Rectal smooth muscle tissue (tissue), 1 donor: Measurements from ENCODE around the gene MMEL1.

Source experiments
- H3K27ac ChIP-seq: one replicate; pipeline ENCODE4 v1.7.0; 2013; ENCODE audit warnings: low read depth, low read length, inconsistent platforms
- H3K27me3 ChIP-seq: one replicate; pipeline ENCODE4 v1.7.0; 2013; ENCODE audit warnings: low read length; ENCODE audit not compliant: control insufficient read depth, insufficient read depth
- H3K36me3 ChIP-seq: one replicate; pipeline ENCODE4 v1.7.0; 2013; ENCODE audit warnings: low read length; ENCODE audit not compliant: control insufficient read depth, insufficient read depth
- H3K4me1 ChIP-seq: one replicate; pipeline ENCODE4 v1.7.0; 2013; ENCODE audit warnings: low read length; ENCODE audit not compliant: control insufficient read depth, insufficient read depth
- H3K4me3 ChIP-seq: one replicate; pipeline ENCODE4 v1.7.0; 2013; ENCODE audit warnings: low read length
- H3K9ac ChIP-seq: one replicate; pipeline ENCODE4 v1.7.0; 2013; ENCODE audit warnings: low read length

Gene MMEL1

GRCh38 chr1:2639607-2640521 is 7.0 kb upstream of the MMEL1 start:
- Histone ChIP-seq H3K36me3 (no peaks in the 10 kb centered on the region), H3K27ac (no peak overlapping the region), H3K4me1 (peaks cover 5% of the 10 kb centered on the region), H3K9ac (no peak overlapping the region), H3K27me3 (peaks cover 5% of the 10 kb centered on the region), H3K4me3 (no peak overlapping the region)

- no peak overlapping the region for H3K4me3 ChIP-seq
- H3K27me3 ChIP-seq = peaks cover 5% of the 10 kb centered on the region
- no peak overlapping the region for H3K27ac ChIP-seq
- no peaks in the 10 kb centered on the region for H3K36me3 ChIP-seq
- peaks cover 5% of the 10 kb centered on the region for H3K4me1 ChIP-seq
- no peak overlapping the region for H3K9ac ChIP-seq
Observed at GRCh38 chr1:2639203-2639602, 6.4 kb upstream of the MMEL1 start.

GRCh38 chr1:2638466-2639115 is 5.8 kb upstream of the MMEL1 start:
- Histone ChIP-seq H3K9ac (no peak overlapping the region), H3K27me3 (peaks cover 5% of the 10 kb centered on the region), H3K36me3 (no peaks in the 10 kb centered on the region), H3K4me3 (no peak overlapping the region), H3K27ac (no peak overlapping the region), H3K4me1 (peaks cover 5% of the 10 kb centered on the region)

GRCh38 chr1:2637442-2638145 is 4.8 kb upstream of the MMEL1 start:
- Histone ChIP-seq H3K27me3 (peaks cover 8% of the 10 kb centered on the region), H3K4me3 (no peak overlapping the region), H3K27ac (no peak overlapping the region), H3K9ac (no peak overlapping the region), H3K36me3 (no peaks in the 10 kb centered on the region), H3K4me1 (peaks cover 5% of the 10 kb centered on the region)

GRCh38 chr1:2636733-2637132 is 3.9 kb upstream of the MMEL1 start:
- Histone ChIP-seq H3K4me1 (no peaks in the 10 kb centered on the region), H3K36me3 (no peaks in the 10 kb centered on the region), H3K27ac (no peak overlapping the region), H3K27me3 (peaks cover 8% of the 10 kb centered on the region), H3K4me3 (no peak overlapping the region), H3K9ac (no peak overlapping the region)

- Histone ChIP-seq H3K27ac (no peak overlapping the region), H3K4me3 (no peak overlapping the region), H3K36me3 (no peaks in the 10 kb centered on the region), H3K27me3 (peaks cover 8% of the 10 kb centered on the region), H3K9ac (no peak overlapping the region), H3K4me1 (no peaks in the 10 kb centered on the region)
Observed at GRCh38 chr1:2635361-2636010, 2.7 kb upstream of the MMEL1 start.

- Histone ChIP-seq H3K27me3 (peaks cover 15% of the 10 kb centered on the region), H3K27ac (no peak overlapping the region), H3K36me3 (no peaks in the 10 kb centered on the region), H3K4me3 (no peak overlapping the region), H3K9ac (no peak overlapping the region), H3K4me1 (no peaks in the 10 kb centered on the region)
Observed at GRCh38 chr1:2633936-2634491, 1.2 kb upstream of the MMEL1 start.

GRCh38 chr1:2633366-2633935 is 635 bp upstream of the MMEL1 start:
- Histone ChIP-seq H3K36me3 (no peaks in the 10 kb centered on the region), H3K4me1 (no peaks in the 10 kb centered on the region), H3K9ac (no peak overlapping the region), H3K27ac (no peak overlapping the region), H3K4me3 (no peak overlapping the region), H3K27me3 (peaks cover 16% of the 10 kb centered on the region)

GRCh38 chr1:2632051-2632430 is 775 bp downstream of the MMEL1 start:
- H3K4me1 ChIP-seq = no peaks in the 10 kb centered on the region
- no peak overlapping the region for H3K27ac ChIP-seq
- no peak overlapping the region for H3K4me3 ChIP-seq
- no peak overlapping the region for H3K9ac ChIP-seq
- no peaks in the 10 kb centered on the region for H3K36me3 ChIP-seq
- H3K27me3 ChIP-seq = peaks cover 27% of the 10 kb centered on the region

- H3K27me3 ChIP-seq = peaks cover 27% of the 10 kb centered on the region
Observed at GRCh38 chr1:2631136-2632050, 1.4 kb downstream of the MMEL1 start.

GRCh38 chr1:2630498-2631135 is 2.2 kb downstream of the MMEL1 start:
- H3K27ac ChIP-seq = no peak overlapping the region
- H3K4me1 ChIP-seq = no peaks in the 10 kb centered on the region
- peaks cover 27% of the 10 kb centered on the region for H3K27me3 ChIP-seq
- H3K9ac ChIP-seq = no peak overlapping the region
- no peak overlapping the region for H3K4me3 ChIP-seq
- no peaks in the 10 kb centered on the region for H3K36me3 ChIP-seq

More at GRCh38 chr1:2631136-2632050, 1.4 kb downstream of the MMEL1 start:
- no peaks in the 10 kb centered on the region for H3K36me3 ChIP-seq
- no peak overlapping the region for H3K4me3 ChIP-seq
- no peak overlapping the region for H3K9ac ChIP-seq
- H3K4me1 ChIP-seq = no peaks in the 10 kb centered on the region
- H3K27ac ChIP-seq = no peak overlapping the region
